HG03575 (cell line): ENCODE results near the gene RAD9B.
"Not testable (repeated sequence)": the region's sequence is repeated elsewhere in the genome, so short reads cannot be mapped to it uniquely, and the experiment has no call there.

Experiments used
- ATAC-seq: cut with Tn5 transposase; IDR thresholded peaks from one replicate; pipeline ENCODE4 v1.9.1; 2021; ENCODE audit not compliant: unreplicated experiment, insufficient number of reproducible peaks, low FRiP score; ENCODE audit errors: extremely low read depth

RAD9B gene

DNA sequence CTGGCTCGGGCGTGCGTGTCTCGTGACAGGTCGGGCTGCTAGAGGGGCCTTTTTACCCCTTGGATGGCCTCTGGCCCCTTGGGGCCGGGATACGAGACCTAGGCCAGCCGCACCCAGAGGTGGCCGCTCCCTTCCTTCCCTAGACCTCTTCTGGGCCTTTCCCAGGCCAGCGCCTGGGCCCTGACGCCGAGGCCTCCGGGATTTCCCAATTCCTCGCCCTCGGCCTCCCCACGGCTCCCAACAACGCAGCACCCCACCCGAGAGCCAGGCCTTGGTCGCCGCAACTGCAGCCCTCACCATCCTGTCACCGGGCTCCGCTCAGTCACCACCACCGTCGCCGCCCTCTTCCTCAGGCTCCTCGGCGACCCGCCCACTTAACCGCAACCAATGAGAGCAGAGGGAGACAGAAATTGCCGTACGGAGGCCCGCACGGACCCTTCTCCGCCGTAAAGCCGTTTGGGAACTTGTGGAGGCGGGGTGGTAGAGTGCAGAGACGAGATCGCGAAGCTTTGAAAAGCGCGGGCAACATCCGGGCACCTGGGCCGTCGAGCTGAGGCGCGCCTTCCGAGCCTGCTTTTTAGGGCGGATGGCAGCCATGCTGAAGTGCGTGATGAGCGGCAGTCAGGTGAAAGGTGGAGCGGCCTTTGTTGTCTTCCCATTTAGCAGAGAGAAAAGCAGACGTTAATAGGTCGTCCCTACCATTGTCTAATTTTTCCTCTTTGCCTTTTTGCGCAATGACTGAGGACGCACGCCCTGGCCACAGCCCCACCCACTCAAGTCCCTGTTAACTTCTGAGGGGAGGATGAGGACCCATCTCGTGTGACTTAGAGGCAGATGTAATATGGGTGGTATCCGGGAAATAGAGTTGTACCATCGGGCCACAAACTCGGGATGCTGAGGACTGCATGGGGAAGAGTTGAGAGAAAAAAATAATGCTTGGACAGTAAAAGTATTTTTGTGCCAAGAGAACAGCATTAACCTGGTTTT, at the start of gene RAD9B, which contains the start of gene VPS29:
Gene RAD9B (plus strand): TSS at position 580 of the 987 bp plus-strand sequence. CDS start 7 bp downstream, at position 587.
Gene VPS29 (minus strand): TSS at position 360 of the 987 bp plus-strand sequence. CDS start 60 bp downstream, at position 300.
- peak; percentile 63 for ATAC-seq

DNA sequence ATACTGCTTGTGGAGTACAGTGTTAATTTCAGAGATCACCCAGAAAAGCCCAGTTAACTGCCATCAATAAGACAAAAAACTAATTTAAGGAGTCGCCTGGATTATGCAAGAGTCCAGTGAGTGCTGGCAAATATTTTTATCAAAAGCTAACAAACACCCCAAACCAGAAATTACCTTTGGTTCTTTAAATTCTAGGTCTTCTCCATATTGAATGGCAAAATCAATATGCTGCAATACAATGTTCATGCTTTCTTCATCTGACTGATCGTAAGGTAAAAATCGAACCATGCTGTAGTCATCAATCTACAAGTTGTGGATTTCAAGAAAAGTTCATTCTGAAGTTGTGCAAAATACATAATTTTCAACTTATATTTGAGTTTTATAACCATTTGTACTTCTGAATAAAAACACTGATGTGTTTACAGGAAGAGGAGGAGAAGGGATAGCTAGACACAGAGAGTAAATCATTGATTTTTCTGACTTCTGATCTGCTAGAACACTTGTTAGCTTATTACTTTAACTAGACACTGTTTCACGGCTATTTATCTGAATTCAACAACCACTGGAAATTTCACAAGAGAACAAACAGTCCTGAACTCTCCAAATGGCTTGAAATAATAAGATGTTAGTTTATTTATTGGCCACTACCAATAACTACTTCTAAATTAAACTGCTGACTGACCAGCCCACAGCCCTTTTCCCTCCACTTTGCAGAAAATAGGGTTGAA, 48.4 kb upstream of the RAD9B start:
- no peak for ATAC-seq

DNA sequence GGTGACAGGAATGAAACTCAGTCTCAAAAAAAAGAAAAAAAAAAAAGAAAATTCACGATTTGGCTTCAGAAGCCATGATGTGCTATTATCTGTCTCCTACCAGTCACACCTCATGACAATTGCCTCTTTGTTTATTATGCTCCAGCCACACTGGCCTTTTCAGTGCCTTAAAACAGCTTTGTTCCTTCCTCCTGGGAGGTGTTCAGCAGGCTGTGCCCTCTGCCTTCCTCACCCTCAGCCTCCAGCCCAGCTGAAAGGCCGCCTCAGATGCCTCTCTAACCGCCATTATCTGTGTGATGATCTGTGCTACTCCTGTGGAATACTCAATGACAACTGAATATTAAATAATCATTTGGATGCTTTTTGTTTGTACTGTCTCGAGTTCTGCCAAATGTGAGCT, 43.4 kb upstream of the RAD9B start:
- no peak for ATAC-seq

DNA sequence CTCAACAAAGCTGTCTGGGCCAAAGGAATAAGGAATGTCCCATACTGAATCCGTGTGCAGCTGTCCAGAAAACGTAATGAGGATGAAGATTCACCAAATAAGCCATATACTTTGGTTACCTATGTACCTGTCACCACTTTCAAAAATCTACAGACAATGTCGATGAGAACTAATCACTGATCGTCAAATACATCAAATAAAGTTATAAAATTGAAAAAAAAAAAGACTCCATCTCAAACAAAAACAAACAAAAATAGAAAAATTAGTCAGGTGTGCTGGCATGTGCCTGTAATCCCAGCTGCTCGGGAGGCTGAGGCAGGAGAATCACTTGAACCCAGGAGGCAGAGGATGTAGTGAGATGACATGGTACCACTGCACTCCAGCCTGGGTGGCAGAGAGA, 40.9 kb upstream of the RAD9B start:
- ATAC-seq, result not testable (repeated sequence)

DNA sequence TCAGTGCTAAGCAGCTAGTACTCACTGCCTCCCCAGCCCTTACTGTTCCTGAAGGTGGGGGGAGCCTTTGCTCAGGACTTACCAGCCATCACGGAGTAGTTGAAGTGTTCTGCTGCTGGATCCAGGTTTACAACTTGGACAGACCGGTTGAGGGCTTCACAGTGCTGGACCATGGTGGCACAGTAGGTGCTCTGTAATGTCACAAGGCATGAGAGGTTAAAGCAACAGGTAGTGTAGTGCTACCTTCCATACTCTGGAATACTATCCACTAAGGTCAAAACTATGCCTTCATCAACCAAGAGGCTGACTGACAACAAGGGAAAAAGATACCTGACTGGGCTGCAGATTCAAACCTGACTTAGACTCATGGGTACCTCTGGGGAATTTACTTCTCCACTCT, 37.1 kb upstream of the RAD9B start:
- no peak for ATAC-seq

DNA sequence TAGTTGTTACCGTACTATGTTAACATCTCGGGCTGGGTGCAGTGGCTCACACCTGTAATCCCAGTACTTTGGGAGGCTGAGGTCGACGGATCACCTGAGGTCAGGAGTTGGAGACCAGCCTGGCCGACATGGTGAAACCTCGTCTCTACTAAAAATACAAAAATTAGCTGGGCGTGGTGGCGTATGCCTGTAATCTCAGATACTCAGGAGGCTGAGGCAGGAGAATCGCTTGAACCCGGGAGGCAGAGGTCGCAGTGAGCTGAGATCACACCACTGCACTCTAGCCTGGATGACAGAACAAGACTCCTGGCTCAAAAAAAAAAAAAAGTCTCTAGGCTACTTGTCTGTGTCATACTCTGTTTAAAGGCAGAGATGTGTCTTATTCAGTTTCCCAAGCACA, 36.4 kb upstream of the RAD9B start:
- ATAC-seq, result not testable (repeated sequence)

DNA sequence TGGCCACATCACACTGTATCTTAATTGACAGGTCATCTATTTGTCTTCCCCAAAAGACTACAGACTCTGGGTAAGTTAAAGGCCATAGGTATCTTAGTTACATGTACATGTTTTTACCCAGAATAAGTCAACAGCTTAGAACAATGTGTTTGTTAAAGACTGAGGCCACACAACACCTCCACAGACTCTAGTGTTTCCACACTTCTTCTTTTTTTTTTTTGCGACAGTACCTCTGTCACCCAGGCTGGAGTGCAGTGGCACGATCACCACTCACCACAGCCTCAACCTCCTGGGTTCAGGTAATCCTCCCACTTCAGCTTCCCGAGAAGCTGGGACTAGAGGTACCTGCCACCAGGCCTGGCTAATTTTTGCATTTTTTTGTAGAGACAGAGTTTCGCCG, 35.3 kb upstream of the RAD9B start:
- no peak for ATAC-seq

DNA sequence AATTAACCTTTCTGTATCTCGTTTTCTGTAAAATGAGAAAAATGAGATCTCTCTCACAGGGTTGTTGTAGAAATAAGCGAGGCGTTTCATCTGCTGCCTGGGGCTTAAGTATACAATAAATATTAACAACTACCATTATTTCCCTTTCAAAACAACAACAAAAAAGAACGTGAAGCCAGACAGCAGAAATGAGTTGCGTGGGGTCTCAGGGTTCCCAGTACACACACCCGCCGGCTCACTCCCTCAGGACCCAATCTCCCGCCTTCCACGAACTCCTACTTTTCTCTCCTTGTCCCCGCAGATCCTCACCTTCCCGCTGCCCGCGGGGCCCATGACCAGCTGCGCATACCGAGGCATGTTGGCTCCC, 34.3 kb upstream of the RAD9B start:
- no peak for ATAC-seq

DNA sequence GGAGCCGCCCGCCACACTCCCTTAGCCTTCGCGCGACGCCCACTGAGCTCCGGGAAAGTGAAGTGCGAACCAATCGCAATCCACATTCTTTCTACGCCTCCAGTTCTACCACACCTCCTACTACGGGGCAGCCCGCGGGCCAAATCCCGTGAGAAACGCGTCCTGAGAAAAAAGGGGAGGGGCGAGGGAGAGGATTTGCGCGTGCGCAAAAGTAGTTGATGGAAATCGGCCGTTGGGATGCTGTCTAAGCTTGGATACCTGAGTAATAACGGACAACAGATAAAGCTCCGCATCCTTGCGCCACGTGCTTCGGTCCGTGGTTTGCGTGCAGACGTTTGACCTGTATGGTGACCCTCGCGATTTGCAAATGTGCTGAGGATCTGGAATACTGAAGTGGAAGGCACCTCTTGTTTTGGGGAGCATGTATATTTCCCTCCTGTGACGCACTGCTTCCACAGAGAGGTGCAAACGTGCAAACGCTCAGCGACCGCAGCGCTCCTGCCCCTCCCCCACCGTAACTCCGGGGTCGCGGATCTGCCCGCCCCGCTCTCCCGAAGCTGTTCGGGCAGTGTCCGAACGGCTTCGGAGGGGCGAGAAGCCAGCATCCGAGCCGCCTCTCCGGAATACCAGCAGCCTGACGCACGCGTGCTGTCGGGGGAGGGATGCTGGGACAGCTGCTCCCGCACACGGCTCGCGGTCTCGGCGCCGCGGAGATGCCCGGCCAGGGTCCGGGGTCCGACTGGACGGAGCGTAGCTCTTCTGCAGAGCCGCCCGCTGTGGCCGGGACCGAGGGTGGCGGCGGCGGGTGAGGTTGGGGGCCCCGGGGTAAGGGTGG, 33.7 kb upstream of the RAD9B start, which contains the start of the genes FAM216A and GPN3:
Gene FAM216A (plus strand): TSS at position 632 of the 835 bp plus-strand sequence. CDS start 31 bp downstream, at position 663.
Gene GPN3 (minus strand): TSS at position 44 of the 835 bp plus-strand sequence. CDS start 54 bp downstream, outside the sequence.
- ATAC-seq, result peak; percentile 40

- ATAC-seq, result no peak
Measured at GRCh38 chr12:110475426-110475825, 26.7 kb upstream of the RAD9B start.

DNA sequence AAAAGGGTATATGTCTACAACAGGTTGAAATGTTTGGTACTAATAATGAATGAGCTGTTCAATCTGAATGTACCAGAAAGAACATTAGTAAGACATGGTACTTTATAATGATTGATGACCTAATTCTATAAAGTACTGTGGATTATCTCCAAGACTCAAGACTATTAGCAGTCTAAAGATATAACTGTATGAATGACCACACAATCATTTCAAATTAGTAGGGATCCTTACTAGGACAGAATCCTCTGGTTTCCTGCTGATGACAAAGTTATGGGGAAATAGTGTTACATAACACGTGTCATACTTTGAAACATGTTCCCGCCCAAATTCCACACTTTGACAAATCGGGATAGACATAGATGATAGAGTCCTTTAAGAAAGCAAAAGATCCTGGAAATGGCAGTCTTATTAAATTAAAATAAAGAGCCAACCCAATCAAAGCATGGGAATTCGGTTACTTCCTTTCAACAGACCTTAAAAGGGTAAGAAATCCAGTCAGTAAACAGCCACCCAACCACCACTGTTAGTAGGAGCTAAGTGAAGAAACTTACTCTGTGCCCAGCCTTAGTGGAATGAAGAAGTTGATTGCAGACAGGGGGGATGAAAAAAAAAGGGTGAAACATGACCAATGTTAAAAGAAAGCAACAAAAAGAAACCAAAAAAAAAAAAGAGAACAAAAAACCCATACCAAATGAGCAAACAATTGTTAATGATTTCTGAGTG, 3.0 kb upstream of the RAD9B start:
- ATAC-seq, result no peak

- ATAC-seq, result no peak
Measured at GRCh38 chr12:110501399-110501751, 756 bp upstream of the RAD9B start.

GRCh38 chr12:110503432-110503831, 1.3 kb downstream of the RAD9B start:
- no peak for ATAC-seq

DNA sequence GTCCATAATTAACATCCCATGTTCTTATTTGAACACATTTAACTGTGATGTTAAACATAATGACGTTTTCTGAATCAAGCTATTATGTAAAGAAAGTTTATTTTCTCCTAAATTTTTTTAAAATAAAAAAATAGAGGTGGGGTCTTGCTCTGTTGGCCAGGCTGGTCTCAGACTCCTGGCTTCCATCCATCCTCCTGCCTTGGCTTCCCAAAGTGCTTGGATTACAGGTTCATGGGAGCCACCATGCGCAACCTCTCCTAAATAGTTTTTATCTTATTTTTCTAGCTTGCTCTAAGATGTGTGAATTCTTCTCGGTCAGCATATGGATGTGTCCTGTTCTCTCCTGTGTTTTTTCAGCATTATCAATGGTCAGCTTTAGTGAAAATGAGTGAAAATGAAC, 3.2 kb downstream of the RAD9B start:
- ATAC-seq, result no peak

DNA sequence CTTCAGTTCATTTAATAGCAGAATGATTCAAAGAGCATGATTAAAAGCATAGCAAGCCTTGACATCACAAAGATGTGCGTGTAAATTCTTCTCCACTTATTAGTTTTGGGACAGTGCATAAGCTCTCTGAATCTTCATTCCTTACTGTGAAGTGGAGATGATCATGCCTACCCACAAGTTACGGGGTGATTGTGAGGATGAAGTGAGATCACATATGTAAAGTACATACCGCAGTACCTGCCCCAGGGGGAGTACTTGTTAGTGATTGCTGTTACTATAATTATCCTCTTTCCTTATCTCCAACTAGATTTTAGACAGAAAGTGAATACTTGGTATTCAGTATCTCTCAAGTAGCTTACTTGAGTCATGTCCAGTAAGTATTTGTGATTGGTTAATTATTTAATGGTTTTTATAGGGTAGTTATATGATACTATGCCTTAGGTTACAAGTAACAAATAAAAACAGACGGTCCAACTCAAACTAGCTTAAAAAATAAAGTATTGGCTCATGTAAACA, 6.0 kb downstream of the RAD9B start:
- ATAC-seq, result no peak

DNA sequence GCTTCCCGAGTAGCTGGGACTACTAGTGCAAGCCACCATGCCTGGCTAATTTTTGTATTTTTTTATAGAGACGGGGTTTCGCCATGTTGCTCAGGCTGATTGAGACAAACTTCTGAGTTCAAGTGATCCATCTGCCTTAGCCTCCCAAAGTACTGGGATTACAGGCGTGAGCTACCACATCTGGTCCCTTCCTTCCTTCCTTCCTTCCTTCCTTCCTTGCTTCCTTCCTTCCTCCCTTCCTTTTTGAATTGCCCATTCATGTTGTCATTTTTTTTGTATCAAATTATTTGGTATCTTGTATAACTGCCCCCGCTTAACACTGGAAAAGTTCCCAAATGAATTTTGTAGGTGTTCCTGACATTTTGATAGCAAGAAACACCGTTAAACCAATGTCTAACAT, 11.7 kb downstream of the RAD9B start:
- no peak for ATAC-seq

DNA sequence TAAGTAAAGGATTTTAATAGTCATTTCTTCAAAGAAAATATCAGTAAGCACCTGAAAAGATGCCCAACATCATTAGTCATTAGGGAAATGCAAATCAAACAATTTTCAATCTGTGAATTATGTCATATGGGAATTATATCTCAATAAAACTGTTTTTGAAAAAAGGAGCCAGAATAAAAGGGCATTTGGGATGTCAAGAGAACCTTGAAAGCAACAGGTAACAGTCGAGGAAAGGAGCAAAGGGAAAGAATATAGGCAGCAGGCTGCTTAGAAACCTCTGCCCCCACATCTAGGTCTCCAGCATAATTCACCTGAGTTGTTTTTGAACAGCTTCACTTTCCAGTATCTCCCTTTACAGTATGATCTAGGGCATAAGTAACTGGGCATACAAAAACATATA, 12.2 kb downstream of the RAD9B start:
- no peak for ATAC-seq

- ATAC-seq, result no peak
Measured at GRCh38 chr12:110516995-110517394, 14.9 kb downstream of the RAD9B start.
